Gastrocnemius medialis (tissue), 4 donors: Measurements from ENCODE around the gene XPNPEP2.

Experiments
- POLR2A ChIP-seq, 2 donors: fragments of 450-650 bp; IDR thresholded peaks; one replicate each; pipeline ENCODE4 v1.6.1; 2017; ENCODE audit warnings: antibody characterized with exemption in 2 of 2, mild to moderate bottlenecking in 2 of 2, moderate library complexity in 2 of 2
- TF ChIP-seq, protein P1 (sequence below), 5 experiments: fragments of 450-650 bp in 3 of 5; fragments of 200-600 bp in 2 of 5; sonication (generic) in 2 of 5; IDR thresholded peaks in 4 of 5; conservative IDR thresholded peaks in 1 of 5; 1 replicate in 4 of 5; 2 replicates in 1 of 5; pipeline ENCODE4 v1.5.1; 2016 to 2019; ENCODE audit warnings: antibody characterized with exemption in 5 of 5, mild to moderate bottlenecking in 3 of 5, moderate library complexity in 3 of 5

DNA sequence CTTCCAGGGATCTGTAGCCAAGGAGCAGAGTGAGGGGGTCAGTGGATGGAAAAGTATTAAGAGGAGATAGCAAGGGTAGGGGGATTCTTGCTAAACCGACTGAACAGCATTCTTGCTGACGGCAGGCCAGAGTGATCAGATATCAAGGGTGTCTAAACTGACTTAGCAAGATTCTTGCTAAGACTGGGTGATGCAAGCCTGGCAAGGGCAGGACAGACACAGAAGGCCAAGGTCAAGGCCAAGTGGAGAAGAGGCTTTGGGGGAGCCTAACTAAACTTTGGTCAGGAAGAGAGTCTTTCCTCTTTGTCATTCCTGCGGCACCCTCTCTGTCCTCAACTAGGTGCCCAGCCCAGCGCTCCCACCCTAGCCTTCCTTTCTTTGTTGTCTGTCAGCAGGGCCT is 799 bp downstream of the XPNPEP2 start:
- TF ChIP-seq, protein P1, sequence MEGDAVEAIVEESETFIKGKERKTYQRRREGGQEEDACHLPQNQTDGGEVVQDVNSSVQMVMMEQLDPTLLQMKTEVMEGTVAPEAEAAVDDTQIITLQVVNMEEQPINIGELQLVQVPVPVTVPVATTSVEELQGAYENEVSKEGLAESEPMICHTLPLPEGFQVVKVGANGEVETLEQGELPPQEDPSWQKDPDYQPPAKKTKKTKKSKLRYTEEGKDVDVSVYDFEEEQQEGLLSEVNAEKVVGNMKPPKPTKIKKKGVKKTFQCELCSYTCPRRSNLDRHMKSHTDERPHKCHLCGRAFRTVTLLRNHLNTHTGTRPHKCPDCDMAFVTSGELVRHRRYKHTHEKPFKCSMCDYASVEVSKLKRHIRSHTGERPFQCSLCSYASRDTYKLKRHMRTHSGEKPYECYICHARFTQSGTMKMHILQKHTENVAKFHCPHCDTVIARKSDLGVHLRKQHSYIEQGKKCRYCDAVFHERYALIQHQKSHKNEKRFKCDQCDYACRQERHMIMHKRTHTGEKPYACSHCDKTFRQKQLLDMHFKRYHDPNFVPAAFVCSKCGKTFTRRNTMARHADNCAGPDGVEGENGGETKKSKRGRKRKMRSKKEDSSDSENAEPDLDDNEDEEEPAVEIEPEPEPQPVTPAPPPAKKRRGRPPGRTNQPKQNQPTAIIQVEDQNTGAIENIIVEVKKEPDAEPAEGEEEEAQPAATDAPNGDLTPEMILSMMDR (IDR thresholded peaks at IDR 0.05 in 4 of 5, conservative IDR thresholded peaks at IDR 0.05 in 1 of 5) = no peak
- no peak for TF ChIP-seq POLR2A (IDR thresholded peaks at IDR 0.05)
